ENCODE measurements around the gene ETNK2. TPM values are rescaled to one million over a fixed set of nuclear protein-coding genes. Genes with fewer than 3 reads are reported as not detected.

Gene ETNK2
- polyA plus RNA-seq, 1 donor = 34.3 TPM

DNA sequence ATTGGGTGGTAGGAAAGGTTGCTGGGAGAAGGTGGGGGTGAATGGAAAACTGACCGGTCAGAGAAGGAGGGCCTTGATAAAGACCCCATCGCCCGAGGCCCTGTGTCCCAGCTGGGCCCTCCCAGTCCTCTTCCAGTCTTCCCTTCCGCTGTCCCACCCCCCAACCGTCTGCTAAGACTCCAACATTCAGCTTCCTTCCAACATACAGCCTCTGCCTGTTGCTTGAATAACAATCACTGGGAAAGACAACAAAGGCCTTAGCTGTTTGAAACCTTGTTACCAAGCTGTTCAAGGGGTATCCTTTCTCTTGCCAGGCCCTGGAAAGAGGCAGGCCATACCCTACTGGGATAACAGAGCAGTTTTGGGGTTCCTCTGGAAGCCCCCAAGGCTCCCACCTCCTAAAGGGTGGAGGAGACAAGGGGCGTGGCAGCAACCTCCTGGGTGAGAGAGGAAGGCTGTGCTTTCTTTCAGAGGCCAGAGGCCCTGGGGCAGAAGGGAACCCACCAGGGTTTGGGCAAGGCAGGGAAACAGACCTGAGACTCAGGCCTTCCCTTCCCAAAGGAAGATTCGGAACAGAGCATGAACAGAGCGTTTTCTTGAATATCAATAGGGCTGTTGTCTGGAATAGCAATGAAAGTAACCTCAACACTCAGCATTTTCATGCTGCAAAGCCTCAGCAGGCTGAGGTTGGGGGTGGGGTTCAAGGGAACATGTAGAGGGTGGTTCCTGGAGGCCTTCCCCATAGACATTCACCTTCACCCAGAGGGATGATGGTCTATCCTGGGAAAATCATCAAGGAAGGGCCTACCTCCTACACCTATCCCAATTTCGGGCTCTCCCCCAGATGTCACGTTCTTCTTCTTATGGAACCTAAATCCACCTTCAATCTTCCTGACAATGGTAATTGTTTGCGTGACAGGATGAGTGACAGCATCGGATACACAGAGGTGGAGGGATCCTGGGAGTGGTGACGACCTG lies 4.1 kb downstream of the ETNK2 start:
- DNase-seq = peak in 1 of 2 donors; percentile 15
- no CpG with 5 or more reads among the region's 13 CpGs for WGBS (ENCODE audit: insufficient coverage, low lambda C conversion rate)
- Histone ChIP-seq H3K9me3 (ENCODE audit: control insufficient read depth, low read depth, low read length) (no peaks in the 10 kb centered on the region), H3K27ac (ENCODE audit: low read length) (peak overlapping the region; percentile 58), H3K4me1 (ENCODE audit: control insufficient read depth, insufficient read depth, low read length) (peaks cover 69% of the 10 kb centered on the region), H3K27me3 (ENCODE audit: control insufficient read depth, insufficient read depth, low read length) (no peaks in the 10 kb centered on the region), H3K4me3 (ENCODE audit: low read length) (no peak overlapping the region), H3K36me3 (ENCODE audit: control insufficient read depth, insufficient read depth, low read length) (peaks cover 8% of the 10 kb centered on the region)

DNA sequence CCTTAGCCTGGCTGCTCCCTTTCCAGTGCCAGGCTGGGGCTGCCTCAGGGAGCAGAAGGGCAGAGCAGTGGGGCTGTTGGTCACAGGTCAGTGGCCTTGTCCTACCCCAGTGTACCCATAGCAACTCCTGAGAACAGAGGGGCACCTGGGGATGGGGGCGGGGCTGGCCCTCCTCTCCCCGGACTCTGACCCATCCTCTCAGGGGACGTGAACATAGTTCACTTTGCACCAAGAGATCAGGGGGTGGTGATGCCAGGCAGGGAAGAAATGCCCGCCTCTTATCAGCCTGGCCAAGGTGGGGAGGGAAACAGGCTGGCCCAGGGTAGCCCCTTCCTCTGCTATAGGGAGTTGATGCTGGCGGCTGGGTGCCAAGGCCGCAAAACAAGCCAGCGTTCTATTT lies 4.9 kb downstream of the ETNK2 start:
- H3K4me1 ChIP-seq (ENCODE audit: control insufficient read depth, insufficient read depth, low read length) = peaks cover 71% of the 10 kb centered on the region
- peaks cover 8% of the 10 kb centered on the region for H3K36me3 ChIP-seq (ENCODE audit: control insufficient read depth, insufficient read depth, low read length)
- H3K27ac ChIP-seq (ENCODE audit: low read length) = peak overlapping the region; percentile 58
- no CpG with 5 or more reads among the region's 7 CpGs for WGBS (ENCODE audit: insufficient coverage, low lambda C conversion rate)
- H3K9me3 ChIP-seq (ENCODE audit: control insufficient read depth, low read depth, low read length) = no peaks in the 10 kb centered on the region
- no peaks in the 10 kb centered on the region for H3K27me3 ChIP-seq (ENCODE audit: control insufficient read depth, insufficient read depth, low read length)
- no peak overlapping the region for H3K4me3 ChIP-seq (ENCODE audit: low read length)
- DNase-seq = peak; percentile 64 to 82

DNA sequence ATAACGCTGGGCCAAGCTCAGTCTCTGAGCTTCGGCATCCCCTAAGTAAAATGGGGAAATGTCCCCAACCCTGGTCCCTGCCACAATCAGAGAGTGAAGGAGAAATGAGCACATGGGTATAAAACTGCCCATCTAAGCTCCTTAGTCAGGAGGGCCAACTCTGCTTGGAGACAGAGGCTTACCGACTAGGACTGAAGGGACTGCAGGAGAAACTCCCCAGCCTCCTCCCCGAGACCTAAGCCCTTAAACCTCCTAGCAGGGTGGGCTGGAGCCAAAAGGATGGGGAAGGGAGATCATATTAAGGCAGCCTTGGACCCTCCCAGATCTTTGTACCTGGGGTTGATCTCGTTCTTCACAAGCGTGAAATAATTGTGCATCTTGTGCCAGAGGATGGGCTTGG lies 5.5 kb downstream of the ETNK2 start:
- no peaks in the 10 kb centered on the region for H3K27me3 ChIP-seq (ENCODE audit: control insufficient read depth, insufficient read depth, low read length)
- no peak overlapping the region for H3K4me3 ChIP-seq (ENCODE audit: low read length)
- no peak for DNase-seq
- peaks cover 73% of the 10 kb centered on the region for H3K4me1 ChIP-seq (ENCODE audit: control insufficient read depth, insufficient read depth, low read length)
- H3K9me3 ChIP-seq (ENCODE audit: control insufficient read depth, low read depth, low read length) = no peaks in the 10 kb centered on the region
- WGBS (ENCODE audit: insufficient coverage, low lambda C conversion rate) = no CpG with 5 or more reads among the region's 6 CpGs
- peak overlapping the region; percentile 58 for H3K27ac ChIP-seq (ENCODE audit: low read length)
- peaks cover 10% of the 10 kb centered on the region for H3K36me3 ChIP-seq (ENCODE audit: control insufficient read depth, insufficient read depth, low read length)

DNA sequence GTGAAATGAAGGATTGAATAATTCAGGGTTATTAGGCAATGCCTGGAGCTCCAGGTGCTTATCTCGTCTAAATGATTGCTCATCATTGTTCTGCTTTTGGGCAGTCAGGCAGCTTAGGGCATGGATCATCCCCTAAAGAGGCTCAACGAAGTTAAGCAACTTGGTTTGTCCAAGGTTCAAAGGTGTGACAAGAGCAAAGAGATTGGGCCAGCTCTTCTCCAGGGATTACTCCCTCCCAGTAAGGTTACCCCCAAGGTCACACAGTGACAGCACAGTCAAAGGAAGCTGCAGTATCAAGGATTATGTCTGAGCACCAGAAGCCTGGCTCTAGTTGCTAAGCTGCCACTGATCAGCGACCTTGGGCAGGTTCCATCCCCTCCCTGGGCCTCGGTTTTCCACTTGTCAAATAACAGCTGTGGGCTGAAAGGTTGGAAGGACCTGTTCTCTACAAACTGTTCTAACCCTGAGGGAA lies 6.8 kb downstream of the ETNK2 start:
- Histone ChIP-seq H3K27ac (ENCODE audit: low read length) (peak overlapping the region; percentile 17), H3K36me3 (ENCODE audit: control insufficient read depth, insufficient read depth, low read length) (peaks cover 16% of the 10 kb centered on the region), H3K9me3 (ENCODE audit: control insufficient read depth, low read depth, low read length) (no peaks in the 10 kb centered on the region), H3K4me1 (ENCODE audit: control insufficient read depth, insufficient read depth, low read length) (peaks cover 66% of the 10 kb centered on the region), H3K4me3 (ENCODE audit: low read length) (no peak overlapping the region), H3K27me3 (ENCODE audit: control insufficient read depth, insufficient read depth, low read length) (no peaks in the 10 kb centered on the region)
- no CpG with 5 or more reads among the region's 4 CpGs for WGBS (ENCODE audit: insufficient coverage, low lambda C conversion rate)
- peak; percentile 61 to 69 for DNase-seq

DNA sequence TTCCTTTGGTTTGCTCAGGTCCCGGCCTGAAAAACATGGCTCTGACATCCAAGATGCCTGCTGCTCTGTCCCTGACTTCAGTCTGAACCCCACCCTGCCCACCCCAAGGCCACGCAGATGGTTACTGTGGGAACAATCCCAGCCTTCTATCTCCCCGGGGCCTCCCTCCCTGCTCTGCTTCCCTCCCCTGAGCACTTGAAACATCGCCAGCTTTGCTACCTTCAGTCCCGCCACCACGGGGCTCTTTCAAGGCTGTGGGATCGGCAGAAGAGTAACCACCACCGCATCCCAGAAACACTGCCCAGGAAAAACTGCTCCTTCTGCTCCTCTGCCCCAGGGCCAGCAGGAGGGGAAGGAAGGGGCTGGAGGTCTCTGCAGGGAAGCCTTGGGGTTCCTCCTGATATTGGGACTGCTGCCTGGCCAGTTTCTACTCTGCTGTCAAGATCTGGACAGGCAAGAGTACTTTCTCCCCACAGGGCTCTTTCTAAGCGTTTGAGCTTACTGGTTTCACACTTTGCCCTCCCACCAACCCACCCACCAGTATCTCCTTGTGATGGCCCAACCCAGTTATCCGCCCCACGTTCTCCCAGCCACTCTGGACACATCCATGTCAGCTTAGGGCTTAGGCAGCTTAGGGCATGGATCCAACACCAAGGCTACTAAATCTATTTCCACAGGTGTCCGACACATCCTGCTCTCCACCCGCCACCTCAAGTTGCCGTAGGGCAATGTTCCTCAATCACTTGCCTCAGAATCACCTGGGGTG lies 8.4 kb downstream of the ETNK2 start:
- Histone ChIP-seq H3K4me3 (ENCODE audit: low read length) (no peak overlapping the region), H3K9me3 (ENCODE audit: control insufficient read depth, low read depth, low read length) (no peaks in the 10 kb centered on the region), H3K36me3 (ENCODE audit: control insufficient read depth, insufficient read depth, low read length) (peaks cover 31% of the 10 kb centered on the region), H3K4me1 (ENCODE audit: control insufficient read depth, insufficient read depth, low read length) (peaks cover 64% of the 10 kb centered on the region), H3K27ac (ENCODE audit: low read length) (no peak overlapping the region), H3K27me3 (ENCODE audit: control insufficient read depth, insufficient read depth, low read length) (no peaks in the 10 kb centered on the region)
- DNase-seq = no peak
- no CpG with 5 or more reads among the region's 14 CpGs for WGBS (ENCODE audit: insufficient coverage, low lambda C conversion rate)

DNA sequence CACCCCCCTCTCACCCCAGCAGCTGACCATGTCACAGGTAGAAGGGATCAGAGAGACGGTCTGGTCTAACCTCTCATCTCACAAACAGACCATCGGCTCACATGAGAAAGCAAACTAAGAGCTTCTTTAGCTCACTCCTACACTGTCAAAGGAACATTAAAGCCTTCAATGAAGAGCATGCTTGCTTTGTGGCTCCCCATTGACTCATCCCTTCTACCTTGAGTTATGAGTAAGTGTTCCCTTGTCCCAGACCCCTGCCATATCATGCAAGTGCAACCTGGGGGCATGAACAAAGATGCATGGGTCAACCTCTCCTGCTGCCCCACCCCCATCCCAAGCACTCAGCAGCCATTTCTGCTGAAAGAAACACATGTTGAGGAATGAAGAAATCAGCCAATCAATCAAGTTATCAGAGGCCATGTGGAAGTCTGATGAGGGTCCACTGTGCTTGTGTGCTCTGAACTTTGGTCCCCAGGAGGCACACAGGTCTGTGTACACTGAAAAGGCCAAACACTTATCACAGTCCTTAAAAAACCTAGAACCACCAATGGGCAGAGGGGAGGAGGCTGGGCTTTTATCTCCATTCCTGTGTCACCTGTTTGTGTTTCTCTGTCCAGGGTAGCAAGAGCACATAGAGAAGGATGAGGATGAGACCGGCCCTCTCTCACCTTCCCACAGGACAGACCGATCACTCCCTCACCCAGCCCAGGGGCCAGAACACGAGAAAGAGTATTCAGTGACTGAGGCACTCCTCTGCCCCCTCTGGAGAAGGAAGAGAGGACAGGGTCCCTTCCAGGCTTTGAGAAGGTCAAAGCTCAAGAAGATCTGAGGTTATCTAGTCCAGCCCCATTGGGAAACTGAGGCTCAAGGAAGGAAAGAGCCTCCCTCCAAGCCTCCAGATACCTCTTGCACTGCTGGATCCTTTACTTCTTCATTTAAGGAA lies 9.5 kb downstream of the ETNK2 start:
- Histone ChIP-seq H3K4me1 (ENCODE audit: control insufficient read depth, insufficient read depth, low read length) (peaks cover 54% of the 10 kb centered on the region), H3K4me3 (ENCODE audit: low read length) (no peak overlapping the region), H3K27ac (ENCODE audit: low read length) (no peak overlapping the region), H3K27me3 (ENCODE audit: control insufficient read depth, insufficient read depth, low read length) (no peaks in the 10 kb centered on the region), H3K9me3 (ENCODE audit: control insufficient read depth, low read depth, low read length) (no peaks in the 10 kb centered on the region), H3K36me3 (ENCODE audit: control insufficient read depth, insufficient read depth, low read length) (peaks cover 42% of the 10 kb centered on the region)
- WGBS (ENCODE audit: insufficient coverage, low lambda C conversion rate) = no CpG with 5 or more reads among the region's 5 CpGs
- peak; percentile 45 to 64 for DNase-seq

DNA sequence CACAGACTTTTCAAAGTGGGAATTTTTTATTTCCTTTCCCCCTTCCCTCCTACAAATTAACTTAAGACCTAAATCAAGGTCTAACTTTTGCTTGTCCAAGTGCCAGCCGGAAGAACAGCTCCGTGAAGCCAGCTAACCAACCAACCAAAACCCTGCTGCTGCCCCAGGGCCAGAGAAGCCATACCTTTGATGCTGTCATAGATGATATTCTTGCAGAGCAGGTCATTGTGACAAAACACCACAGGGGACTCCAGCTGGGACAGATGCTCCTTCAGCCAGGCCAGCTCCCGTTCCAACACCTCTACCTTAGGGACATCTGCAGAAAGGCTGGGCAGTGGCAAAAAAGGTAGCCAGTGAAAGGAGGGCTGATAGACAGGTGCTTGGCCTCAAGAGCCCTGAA lies 10.7 kb downstream of the ETNK2 start:
- WGBS (ENCODE audit: insufficient coverage, low lambda C conversion rate) = no CpG with 5 or more reads among the region's 3 CpGs

DNA sequence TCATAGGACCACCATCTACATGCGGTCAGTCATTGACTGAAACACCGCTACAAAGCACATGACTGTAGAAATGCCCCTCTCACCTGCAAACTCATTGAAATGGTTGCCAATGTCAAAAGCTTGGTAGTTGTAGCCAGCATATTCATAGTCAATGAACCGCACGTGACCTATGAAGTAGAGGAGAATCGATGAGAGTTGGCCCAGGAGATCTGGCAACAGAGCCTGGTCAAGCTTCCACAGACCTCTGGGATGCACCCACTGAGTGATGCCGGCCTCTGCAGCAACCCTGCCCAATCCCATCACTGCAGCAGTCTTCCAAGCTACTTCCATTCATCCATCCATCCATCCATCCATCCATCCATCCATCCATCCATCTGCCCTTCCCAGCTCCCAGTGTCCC lies 11.9 kb downstream of the ETNK2 start:
- no CpG with 5 or more reads among the region's 6 CpGs for WGBS (ENCODE audit: insufficient coverage, low lambda C conversion rate)
- no peaks in the 10 kb centered on the region for H3K27me3 ChIP-seq (ENCODE audit: control insufficient read depth, insufficient read depth, low read length)
- no peak overlapping the region for H3K4me3 ChIP-seq (ENCODE audit: low read length)
- peaks cover 30% of the 10 kb centered on the region for H3K4me1 ChIP-seq (ENCODE audit: control insufficient read depth, insufficient read depth, low read length)
- H3K9me3 ChIP-seq (ENCODE audit: control insufficient read depth, low read depth, low read length) = no peaks in the 10 kb centered on the region
- peaks cover 45% of the 10 kb centered on the region for H3K36me3 ChIP-seq (ENCODE audit: control insufficient read depth, insufficient read depth, low read length)
- H3K27ac ChIP-seq (ENCODE audit: low read length) = no peak overlapping the region
- no peak for DNase-seq

More for the DNA sequence above, 10.7 kb downstream of the ETNK2 start:
- no peaks in the 10 kb centered on the region for H3K27me3 ChIP-seq (ENCODE audit: control insufficient read depth, insufficient read depth, low read length)
- no peak for DNase-seq
- H3K4me3 ChIP-seq (ENCODE audit: low read length) = no peak overlapping the region
- H3K36me3 ChIP-seq (ENCODE audit: control insufficient read depth, insufficient read depth, low read length) = peaks cover 41% of the 10 kb centered on the region
- no peaks in the 10 kb centered on the region for H3K9me3 ChIP-seq (ENCODE audit: control insufficient read depth, low read depth, low read length)
- peaks cover 42% of the 10 kb centered on the region for H3K4me1 ChIP-seq (ENCODE audit: control insufficient read depth, insufficient read depth, low read length)
- no peak overlapping the region for H3K27ac ChIP-seq (ENCODE audit: low read length)

DNA sequence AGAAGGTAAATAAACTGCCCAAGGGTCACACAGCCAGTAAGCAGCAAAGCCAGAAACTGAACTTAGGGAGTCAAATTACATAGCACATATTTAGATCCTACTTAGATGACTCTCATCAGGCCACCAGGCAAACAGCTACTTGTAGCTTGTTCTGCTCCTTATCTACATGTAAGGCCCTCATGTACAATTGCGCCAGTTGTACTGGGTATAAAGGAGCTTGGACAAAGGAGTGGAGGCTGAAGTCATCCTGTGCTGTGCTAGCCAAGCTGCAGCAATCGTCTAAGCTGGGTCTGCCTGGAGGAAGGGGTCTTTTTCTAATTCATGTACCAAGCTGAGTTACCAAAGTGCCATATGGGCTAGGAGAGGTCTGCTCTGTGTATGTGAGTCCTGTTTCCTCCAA lies 12.8 kb downstream of the ETNK2 start:
- peaks cover 23% of the 10 kb centered on the region for H3K4me1 ChIP-seq (ENCODE audit: control insufficient read depth, insufficient read depth, low read length)
- no peaks in the 10 kb centered on the region for H3K27me3 ChIP-seq (ENCODE audit: control insufficient read depth, insufficient read depth, low read length)
- no peak overlapping the region for H3K27ac ChIP-seq (ENCODE audit: low read length)
- H3K4me3 ChIP-seq (ENCODE audit: low read length) = no peak overlapping the region
- no CpG with 5 or more reads among the region's 2 CpGs for WGBS (ENCODE audit: insufficient coverage, low lambda C conversion rate)
- no peaks in the 10 kb centered on the region for H3K9me3 ChIP-seq (ENCODE audit: control insufficient read depth, low read depth, low read length)
- peaks cover 53% of the 10 kb centered on the region for H3K36me3 ChIP-seq (ENCODE audit: control insufficient read depth, insufficient read depth, low read length)
- no peak for DNase-seq

Measured in large intestine (tissue), 3 donors.